ENCODE measurements around the gene NDRG3.

Gene NDRG3

DNA sequence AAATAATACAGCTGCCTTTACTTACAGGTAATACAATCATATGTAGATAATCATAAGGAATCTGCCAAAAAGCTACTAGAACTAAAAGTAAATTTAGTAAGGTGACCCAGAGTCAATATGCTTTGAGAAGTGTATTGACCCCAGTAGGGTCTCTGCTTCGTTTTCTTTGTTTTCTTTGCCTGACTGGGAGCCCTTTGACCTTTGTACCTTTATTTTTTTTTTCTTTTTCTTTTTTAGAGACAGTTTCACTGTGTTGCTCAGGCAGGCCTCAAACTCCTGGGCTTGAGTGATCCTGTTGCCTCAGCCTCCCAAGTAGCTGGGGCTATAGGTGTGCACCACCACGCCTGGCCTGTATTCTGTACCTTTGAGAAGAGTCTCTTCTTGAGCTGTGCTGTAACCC lies 122.4 kb downstream of the NDRG3 start:
- no CpG with 5 or more reads among the region's 2 CpGs for WGBS, 2 donors (ENCODE audit: extremely low coverage in 2 of 2, insufficient read length in 2 of 2, insufficient replicate concordance in 1 of 2)
- H4K91ac ChIP-seq (ENCODE audit: low read depth, low read length, poor library complexity): no peak overlapping the region
- no peak overlapping the region for H3K23ac ChIP-seq (ENCODE audit: low read depth, low read length, poor library complexity)

DNA sequence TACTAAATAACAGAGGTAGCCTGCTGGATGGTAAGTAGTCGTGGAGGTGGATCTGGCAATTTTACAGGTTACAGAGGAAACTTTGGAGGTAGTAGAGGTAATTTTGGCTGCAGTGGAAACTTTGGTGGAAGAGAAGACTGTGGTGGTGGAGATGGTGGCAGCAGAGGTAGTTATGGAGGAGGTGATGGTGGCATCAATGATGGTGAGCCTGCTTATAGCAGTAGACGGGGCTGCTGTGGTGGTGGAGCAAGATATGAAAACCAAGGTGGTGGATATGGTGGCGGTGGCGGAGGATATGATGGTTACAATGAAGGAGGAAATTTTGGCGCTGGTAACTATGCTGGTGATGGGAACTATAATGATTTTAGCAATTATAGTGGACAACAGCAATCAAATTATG lies 125.0 kb downstream of the NDRG3 start:
- no peak overlapping the region for H2AK5ac ChIP-seq (ENCODE audit: low read depth, low read length)
- no peaks in the 10 kb centered on the region for H3K36me3 ChIP-seq (replicated peaks in 1 of 2; ENCODE audit: control insufficient read depth in 2 of 2, insufficient read depth in 2 of 2, low read length in 2 of 2)
- no peak overlapping the region for H3K4me3 ChIP-seq (ENCODE audit: low read length in 2 of 2)
- H3K4me1 ChIP-seq (ENCODE audit: control insufficient read depth in 2 of 2, insufficient read depth in 1 of 2, low read depth in 1 of 2, low read length in 2 of 2): peaks cover 0 to 5% of the 10 kb centered on the region in 2 donors
- no peak overlapping the region for H3K14ac ChIP-seq (ENCODE audit: low read length)
- no peak overlapping the region for H3K23ac ChIP-seq (ENCODE audit: low read depth, low read length, poor library complexity)
- H2AFZ ChIP-seq (ENCODE audit: low read length): no peak overlapping the region
- no peak for DNase-seq (ENCODE audit: low spot score)
- no peak overlapping the region for H3K18ac ChIP-seq (ENCODE audit: low read length)
- H3K9me3 ChIP-seq (replicated peaks in 1 of 2; ENCODE audit: control insufficient read depth in 2 of 2, insufficient read depth in 1 of 2, low read depth in 1 of 2, low read length in 2 of 2): no peaks in the 10 kb centered on the region
- H4K8ac ChIP-seq (ENCODE audit: low read depth, low read length): no peak overlapping the region
- no peak overlapping the region for H3K9ac ChIP-seq (ENCODE audit: low read depth, low read length, poor library complexity)
- H4K91ac ChIP-seq (ENCODE audit: low read depth, low read length, poor library complexity): no peak overlapping the region
- no peak overlapping the region for H2BK5ac ChIP-seq (ENCODE audit: low read length)
- no peak overlapping the region for H3K27ac ChIP-seq (replicated peaks; ENCODE audit: low read length)
- no peak overlapping the region for H2BK120ac ChIP-seq (ENCODE audit: low read depth, low read length)
- no peaks in the 10 kb centered on the region for H3K79me1 ChIP-seq (ENCODE audit: low read depth, low read length)
- H3K4ac ChIP-seq (ENCODE audit: low read length): no peak overlapping the region
- no CpG with 5 or more reads among the region's 5 CpGs for WGBS, 2 donors (ENCODE audit: extremely low coverage in 2 of 2, insufficient read length in 2 of 2, insufficient replicate concordance in 1 of 2)
- no peak overlapping the region for H2BK15ac ChIP-seq (ENCODE audit: low read length)
- no peak overlapping the region for H3K4me2 ChIP-seq (ENCODE audit: insufficient read depth, low read length, poor library complexity, severe bottlenecking)
- H2BK12ac ChIP-seq (ENCODE audit: low read length): no peak overlapping the region
- H3K27me3 ChIP-seq (ENCODE audit: control insufficient read depth in 3 of 3, insufficient read depth in 3 of 3, low read depth in 1 of 3, low read length in 3 of 3): no peaks in the 10 kb centered on the region

More for the DNA sequence above, 122.4 kb downstream of the NDRG3 start:
- peaks cover 0 to 5% of the 10 kb centered on the region in 2 donors for H3K4me1 ChIP-seq (ENCODE audit: control insufficient read depth in 2 of 2, insufficient read depth in 1 of 2, low read depth in 1 of 2, low read length in 2 of 2)
- H2AK5ac ChIP-seq (ENCODE audit: low read depth, low read length): no peak overlapping the region
- no peak overlapping the region for H3K14ac ChIP-seq (ENCODE audit: low read length)
- no peaks in the 10 kb centered on the region for H3K79me1 ChIP-seq (ENCODE audit: low read depth, low read length)
- no peak overlapping the region for H2BK5ac ChIP-seq (ENCODE audit: low read length)
- no peak overlapping the region for H3K4ac ChIP-seq (ENCODE audit: low read length)
- no peak overlapping the region for H3K18ac ChIP-seq (ENCODE audit: low read length)
- no peak overlapping the region for H3K4me2 ChIP-seq (ENCODE audit: insufficient read depth, low read length, poor library complexity, severe bottlenecking)
- no peak overlapping the region for H2BK120ac ChIP-seq (ENCODE audit: low read depth, low read length)
- H2AFZ ChIP-seq (ENCODE audit: low read length): peak overlapping the region; percentile 79
- H4K8ac ChIP-seq (ENCODE audit: low read depth, low read length): no peak overlapping the region
- H3K27ac ChIP-seq (replicated peaks; ENCODE audit: low read length): no peak overlapping the region
- H3K4me3 ChIP-seq (ENCODE audit: low read length in 2 of 2): no peak overlapping the region
- no peak overlapping the region for H2BK15ac ChIP-seq (ENCODE audit: low read length)
- H3K36me3 ChIP-seq (replicated peaks in 1 of 2; ENCODE audit: control insufficient read depth in 2 of 2, insufficient read depth in 2 of 2, low read length in 2 of 2): no peaks in the 10 kb centered on the region
- H2BK12ac ChIP-seq (ENCODE audit: low read length): no peak overlapping the region
- no peak overlapping the region for H3K9ac ChIP-seq (ENCODE audit: low read depth, low read length, poor library complexity)
- H3K9me3 ChIP-seq (replicated peaks in 1 of 2; ENCODE audit: control insufficient read depth in 2 of 2, insufficient read depth in 1 of 2, low read depth in 1 of 2, low read length in 2 of 2): no peaks in the 10 kb centered on the region
- H3K27me3 ChIP-seq (ENCODE audit: control insufficient read depth in 3 of 3, insufficient read depth in 3 of 3, low read depth in 1 of 3, low read length in 3 of 3): no peaks in the 10 kb centered on the region
- DNase-seq (ENCODE audit: low spot score): no peak

DNA sequence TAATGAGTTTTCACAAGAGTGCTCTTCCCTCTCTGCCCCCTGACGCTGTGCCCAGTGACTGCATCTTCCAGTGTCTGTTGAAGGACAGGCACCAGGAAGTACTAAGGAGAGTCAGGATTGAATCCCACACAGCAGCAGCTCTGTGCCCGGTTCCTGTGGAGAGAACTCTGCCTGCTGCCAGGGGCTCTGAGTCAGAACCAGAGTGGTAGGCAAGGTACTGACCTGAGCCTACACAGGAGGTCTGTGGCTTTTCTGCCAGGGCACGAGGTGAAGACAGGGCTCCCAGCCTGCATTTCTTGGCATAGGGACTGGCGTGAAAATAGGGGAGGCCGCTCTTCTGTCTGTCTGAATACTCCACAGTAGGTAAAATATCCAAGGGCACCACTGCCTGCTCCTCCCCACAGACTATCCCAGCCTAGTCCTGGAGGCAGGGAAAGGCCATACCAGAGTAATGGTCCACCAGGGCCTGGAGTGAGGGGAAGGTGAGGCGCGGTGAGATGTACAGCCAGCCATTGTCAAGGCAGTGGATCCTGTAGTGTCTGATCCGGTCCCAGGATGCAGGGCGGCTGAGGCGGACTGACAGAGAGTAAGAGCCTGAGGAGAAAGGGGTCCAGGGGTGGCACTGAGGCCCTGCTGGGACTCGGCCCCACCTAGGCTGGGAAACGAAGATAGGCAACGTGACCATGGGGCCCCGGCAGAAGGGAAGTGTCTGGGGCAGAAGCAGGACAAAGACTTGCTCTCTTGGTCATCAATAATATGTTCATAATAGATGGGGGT lies 130.9 kb downstream of the NDRG3 start:
- no peak overlapping the region for H2BK12ac ChIP-seq (ENCODE audit: low read length)
- no CpG with 5 or more reads among the region's 14 CpGs for WGBS, 2 donors (ENCODE audit: extremely low coverage in 2 of 2, insufficient read length in 2 of 2, insufficient replicate concordance in 1 of 2)
- H3K23ac ChIP-seq (ENCODE audit: low read depth, low read length, poor library complexity): peak overlapping the region; percentile 81

DNA sequence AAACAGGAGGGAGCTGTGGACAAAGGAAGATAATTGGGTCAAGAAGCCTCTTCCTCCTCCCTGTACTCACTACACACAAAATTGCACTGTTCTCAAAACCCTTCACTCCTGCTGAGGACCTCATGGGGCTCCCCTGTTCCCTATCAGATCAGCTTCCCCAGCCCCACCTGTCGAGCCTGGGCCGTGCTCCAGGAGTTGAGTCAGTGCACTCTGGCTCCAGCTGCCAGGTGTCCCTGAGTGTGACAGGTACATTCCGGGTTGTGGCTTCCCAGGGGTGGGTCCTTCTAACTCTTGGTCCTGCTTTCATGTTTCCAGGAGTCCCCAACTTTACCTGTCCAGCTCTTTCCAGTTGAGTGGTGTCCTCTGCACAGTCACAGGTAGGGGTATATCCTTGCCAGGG lies 131.9 kb downstream of the NDRG3 start:
- no peak overlapping the region for H2BK12ac ChIP-seq (ENCODE audit: low read length)
- H3K79me1 ChIP-seq (ENCODE audit: low read depth, low read length): peaks cover 2% of the 10 kb centered on the region
- H2BK120ac ChIP-seq (ENCODE audit: low read depth, low read length): no peak overlapping the region
- H3K14ac ChIP-seq (ENCODE audit: low read length): no peak overlapping the region
- H3K9ac ChIP-seq (ENCODE audit: low read depth, low read length, poor library complexity): no peak overlapping the region
- H3K27me3 ChIP-seq (ENCODE audit: control insufficient read depth in 3 of 3, insufficient read depth in 3 of 3, low read depth in 1 of 3, low read length in 3 of 3): no peaks in the 10 kb centered on the region
- no peak overlapping the region for H2AFZ ChIP-seq (ENCODE audit: low read length)
- H3K23ac ChIP-seq (ENCODE audit: low read depth, low read length, poor library complexity): no peak overlapping the region
- H3K9me3 ChIP-seq (replicated peaks in 1 of 2; ENCODE audit: control insufficient read depth in 2 of 2, insufficient read depth in 1 of 2, low read depth in 1 of 2, low read length in 2 of 2): peaks cover 0 to 3% of the 10 kb centered on the region in 2 donors
- H2BK15ac ChIP-seq (ENCODE audit: low read length): no peak overlapping the region
- H3K18ac ChIP-seq (ENCODE audit: low read length): no peak overlapping the region
- no CpG with 5 or more reads among the region's 3 CpGs for WGBS, 2 donors (ENCODE audit: extremely low coverage in 2 of 2, insufficient read length in 2 of 2, insufficient replicate concordance in 1 of 2)
- no peak overlapping the region for H3K4me2 ChIP-seq (ENCODE audit: insufficient read depth, low read length, poor library complexity, severe bottlenecking)
- no peak overlapping the region for H3K4ac ChIP-seq (ENCODE audit: low read length)
- no peak overlapping the region for H2AK5ac ChIP-seq (ENCODE audit: low read depth, low read length)
- no peak overlapping the region for H2BK5ac ChIP-seq (ENCODE audit: low read length)
- H4K8ac ChIP-seq (ENCODE audit: low read depth, low read length): no peak overlapping the region
- H3K4me1 ChIP-seq (ENCODE audit: control insufficient read depth in 2 of 2, insufficient read depth in 1 of 2, low read depth in 1 of 2, low read length in 2 of 2): no peaks in the 10 kb centered on the region
- no peak overlapping the region for H3K4me3 ChIP-seq (ENCODE audit: low read length in 2 of 2)
- H4K91ac ChIP-seq (ENCODE audit: low read depth, low read length, poor library complexity): no peak overlapping the region
- peaks cover 40 to 61% of the 10 kb centered on the region in 2 donors for H3K36me3 ChIP-seq (replicated peaks in 1 of 2; ENCODE audit: control insufficient read depth in 2 of 2, insufficient read depth in 2 of 2, low read length in 2 of 2)
- no peak overlapping the region for H3K27ac ChIP-seq (replicated peaks; ENCODE audit: low read length)
- no peak for DNase-seq (ENCODE audit: low spot score)

More for the DNA sequence above, 130.9 kb downstream of the NDRG3 start:
- peak overlapping the region; percentile 21 for H3K9ac ChIP-seq (ENCODE audit: low read depth, low read length, poor library complexity)
- peak overlapping the region; percentile 53 for H3K4ac ChIP-seq (ENCODE audit: low read length)
- no peak overlapping the region for H3K14ac ChIP-seq (ENCODE audit: low read length)
- no peak overlapping the region for H2AFZ ChIP-seq (ENCODE audit: low read length)
- no peak overlapping the region for H2BK15ac ChIP-seq (ENCODE audit: low read length)
- H3K27ac ChIP-seq (replicated peaks; ENCODE audit: low read length): no peak overlapping the region
- no peak overlapping the region for H2AK5ac ChIP-seq (ENCODE audit: low read depth, low read length)
- H3K4me3 ChIP-seq (ENCODE audit: low read length in 2 of 2): no peak overlapping the region
- H3K79me1 ChIP-seq (ENCODE audit: low read depth, low read length): peaks cover 2% of the 10 kb centered on the region
- H3K4me2 ChIP-seq (ENCODE audit: insufficient read depth, low read length, poor library complexity, severe bottlenecking): no peak overlapping the region
- H4K8ac ChIP-seq (ENCODE audit: low read depth, low read length): peak overlapping the region; percentile 17
- no peak overlapping the region for H3K18ac ChIP-seq (ENCODE audit: low read length)
- no peak for DNase-seq (ENCODE audit: low spot score)
- H2BK5ac ChIP-seq (ENCODE audit: low read length): no peak overlapping the region
- H4K91ac ChIP-seq (ENCODE audit: low read depth, low read length, poor library complexity): no peak overlapping the region
- H3K4me1 ChIP-seq (ENCODE audit: control insufficient read depth in 2 of 2, insufficient read depth in 1 of 2, low read depth in 1 of 2, low read length in 2 of 2): no peaks in the 10 kb centered on the region
- no peaks in the 10 kb centered on the region for H3K27me3 ChIP-seq (ENCODE audit: control insufficient read depth in 3 of 3, insufficient read depth in 3 of 3, low read depth in 1 of 3, low read length in 3 of 3)
- H3K9me3 ChIP-seq (replicated peaks in 1 of 2; ENCODE audit: control insufficient read depth in 2 of 2, insufficient read depth in 1 of 2, low read depth in 1 of 2, low read length in 2 of 2): no peaks in the 10 kb centered on the region
- H3K36me3 ChIP-seq (replicated peaks in 1 of 2; ENCODE audit: control insufficient read depth in 2 of 2, insufficient read depth in 2 of 2, low read length in 2 of 2): peaks cover 35 to 51% of the 10 kb centered on the region in 2 donors
- no peak overlapping the region for H2BK120ac ChIP-seq (ENCODE audit: low read depth, low read length)
